GM12875 (cell line): Measurements from ENCODE around the gene FAM120AOS.

Source experiments
- H3K4me3 ChIP-seq: one replicate; pipeline ENCODE4 v1.5.1; 2011; ENCODE audit warnings: low read depth, low read length, control low read depth
- TF ChIP-seq, protein P1 (sequence below): IDR thresholded peaks from 2 replicates; pipeline ENCODE4 v1.5.1; 2011; ENCODE audit warnings: low read depth, mild to moderate bottlenecking, control low read depth, inconsistent platforms, low read length, moderate library complexity, borderline replicate concordance; ENCODE audit not compliant: insufficient read depth

FAM120AOS gene

DNA sequence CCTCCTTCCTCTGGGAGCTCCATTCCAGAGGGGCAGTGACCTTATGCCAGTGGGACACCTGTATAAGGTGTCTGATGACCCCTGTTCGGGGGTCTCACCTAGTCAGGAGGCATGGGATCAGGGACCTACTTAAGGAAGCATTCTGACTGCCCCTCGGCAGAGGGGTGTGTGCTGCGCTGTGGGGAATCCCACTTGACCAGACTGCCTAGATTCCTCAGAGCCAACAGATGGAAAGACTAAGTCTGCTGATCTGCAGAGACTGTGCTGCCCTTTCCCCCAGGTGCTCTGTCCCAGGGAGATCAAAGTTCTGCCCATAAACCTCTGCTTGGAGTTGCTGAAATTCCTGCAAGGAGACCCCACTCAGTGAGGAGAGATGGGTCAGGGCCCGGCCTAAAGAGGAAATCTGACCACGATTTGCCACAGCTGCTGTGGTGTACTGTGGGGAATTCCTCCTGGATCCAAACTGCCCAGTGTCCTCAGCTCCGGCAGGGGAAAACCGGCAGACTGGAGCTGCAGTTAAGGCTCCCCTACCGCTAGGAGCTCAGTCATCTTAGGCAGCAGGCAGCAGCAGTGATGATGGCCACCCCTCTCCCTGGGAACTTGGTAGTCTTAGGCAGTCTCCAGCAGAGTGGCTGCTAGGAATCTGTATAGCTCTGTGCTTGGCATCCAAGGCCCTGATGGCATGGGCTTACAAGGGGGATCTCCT is 36.7 kb downstream of the FAM120AOS start:
- TF ChIP-seq, protein P1, sequence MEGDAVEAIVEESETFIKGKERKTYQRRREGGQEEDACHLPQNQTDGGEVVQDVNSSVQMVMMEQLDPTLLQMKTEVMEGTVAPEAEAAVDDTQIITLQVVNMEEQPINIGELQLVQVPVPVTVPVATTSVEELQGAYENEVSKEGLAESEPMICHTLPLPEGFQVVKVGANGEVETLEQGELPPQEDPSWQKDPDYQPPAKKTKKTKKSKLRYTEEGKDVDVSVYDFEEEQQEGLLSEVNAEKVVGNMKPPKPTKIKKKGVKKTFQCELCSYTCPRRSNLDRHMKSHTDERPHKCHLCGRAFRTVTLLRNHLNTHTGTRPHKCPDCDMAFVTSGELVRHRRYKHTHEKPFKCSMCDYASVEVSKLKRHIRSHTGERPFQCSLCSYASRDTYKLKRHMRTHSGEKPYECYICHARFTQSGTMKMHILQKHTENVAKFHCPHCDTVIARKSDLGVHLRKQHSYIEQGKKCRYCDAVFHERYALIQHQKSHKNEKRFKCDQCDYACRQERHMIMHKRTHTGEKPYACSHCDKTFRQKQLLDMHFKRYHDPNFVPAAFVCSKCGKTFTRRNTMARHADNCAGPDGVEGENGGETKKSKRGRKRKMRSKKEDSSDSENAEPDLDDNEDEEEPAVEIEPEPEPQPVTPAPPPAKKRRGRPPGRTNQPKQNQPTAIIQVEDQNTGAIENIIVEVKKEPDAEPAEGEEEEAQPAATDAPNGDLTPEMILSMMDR: no peak
- no peak overlapping the region for H3K4me3 ChIP-seq

DNA sequence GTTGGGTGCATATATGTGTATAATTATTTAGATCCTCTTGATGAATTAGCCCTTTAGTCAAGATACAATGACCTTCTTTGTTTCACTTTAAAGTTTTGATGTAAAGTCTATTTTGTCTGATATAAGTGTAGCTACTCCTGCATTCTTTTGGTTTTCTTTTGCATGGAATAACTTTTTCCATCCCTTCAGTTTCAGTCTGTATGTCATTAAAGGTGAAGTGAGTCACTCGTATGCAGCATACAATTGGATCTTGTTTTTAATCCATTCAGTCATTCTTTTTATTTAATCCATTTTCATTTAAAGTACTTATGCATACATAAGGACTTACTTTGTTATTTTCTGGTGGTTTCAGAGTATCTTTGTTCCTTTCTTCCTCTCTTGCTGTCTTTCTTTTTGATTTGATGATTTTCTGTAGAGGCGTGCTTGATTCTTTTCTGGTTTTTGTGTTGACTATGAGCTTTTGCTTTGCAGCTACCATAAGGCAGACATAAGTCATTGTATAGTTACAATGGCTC is 38.1 kb downstream of the FAM120AOS start:
- TF ChIP-seq, protein P1: no peak
- H3K4me3 ChIP-seq: no peak overlapping the region

DNA sequence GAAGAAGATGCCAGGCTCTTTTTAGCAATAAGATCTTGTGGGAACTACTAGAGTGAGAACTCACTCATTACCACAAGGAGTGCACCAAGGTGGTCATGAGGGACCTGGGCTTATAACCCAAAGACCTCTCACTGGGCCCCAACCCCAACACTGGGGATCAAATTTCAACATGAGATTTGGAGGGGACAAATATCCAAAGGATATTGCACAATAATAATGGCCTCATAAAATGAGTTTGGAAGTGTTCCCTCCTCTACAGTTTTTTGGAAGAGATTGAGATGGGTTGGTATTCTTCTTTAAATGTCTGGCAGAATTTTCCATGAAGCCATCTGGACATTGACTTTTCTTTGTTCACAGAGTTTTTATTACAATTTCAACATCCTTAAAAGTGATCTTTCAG is 39.9 kb downstream of the FAM120AOS start:
- H3K4me3 ChIP-seq: no peak overlapping the region
- TF ChIP-seq, protein P1: no peak

DNA sequence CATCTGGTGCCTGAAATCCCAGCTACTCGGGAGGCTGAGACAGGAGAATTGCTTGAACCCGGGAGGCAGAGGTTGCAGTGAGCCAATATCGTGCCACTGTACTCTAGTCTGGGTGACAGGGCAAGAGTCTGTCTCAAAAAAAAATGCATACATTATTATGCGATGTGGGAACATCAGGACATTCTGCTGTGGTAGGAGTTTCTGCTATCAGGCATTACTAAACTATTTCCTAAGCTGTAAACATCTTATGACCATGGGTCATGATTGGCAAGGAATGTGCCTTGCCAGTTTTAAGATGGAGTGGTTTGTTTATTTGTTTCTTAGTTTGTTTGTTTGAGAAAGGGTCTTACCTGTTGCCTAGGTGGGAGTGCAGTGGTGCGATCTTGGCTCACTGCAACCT is 47.0 kb downstream of the FAM120AOS start:
- TF ChIP-seq, protein P1: no peak

DNA sequence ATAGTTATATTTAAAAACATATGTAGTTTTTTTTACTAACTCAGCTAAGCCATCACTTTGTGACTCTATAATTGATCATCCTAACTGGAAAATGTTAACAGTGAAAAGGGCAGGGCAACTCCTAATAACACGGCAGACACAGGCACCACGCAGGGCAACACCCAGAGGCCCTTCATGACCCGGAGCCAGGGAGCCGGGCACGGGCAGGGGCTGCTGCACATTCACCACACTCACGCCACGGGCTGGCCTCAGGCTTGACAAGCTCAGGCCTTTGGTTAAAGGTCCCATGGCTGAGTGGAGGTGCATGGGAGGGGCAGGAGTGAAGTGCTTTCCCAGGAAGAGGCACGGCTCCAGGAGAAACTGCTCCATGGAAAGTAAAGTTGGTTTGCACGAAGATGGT is 54.9 kb downstream of the FAM120AOS start:
- H3K4me3 ChIP-seq: no peak overlapping the region
- TF ChIP-seq, protein P1: no peak

More for the DNA sequence above, 47.0 kb downstream of the FAM120AOS start:
- H3K4me3 ChIP-seq: no peak overlapping the region

DNA sequence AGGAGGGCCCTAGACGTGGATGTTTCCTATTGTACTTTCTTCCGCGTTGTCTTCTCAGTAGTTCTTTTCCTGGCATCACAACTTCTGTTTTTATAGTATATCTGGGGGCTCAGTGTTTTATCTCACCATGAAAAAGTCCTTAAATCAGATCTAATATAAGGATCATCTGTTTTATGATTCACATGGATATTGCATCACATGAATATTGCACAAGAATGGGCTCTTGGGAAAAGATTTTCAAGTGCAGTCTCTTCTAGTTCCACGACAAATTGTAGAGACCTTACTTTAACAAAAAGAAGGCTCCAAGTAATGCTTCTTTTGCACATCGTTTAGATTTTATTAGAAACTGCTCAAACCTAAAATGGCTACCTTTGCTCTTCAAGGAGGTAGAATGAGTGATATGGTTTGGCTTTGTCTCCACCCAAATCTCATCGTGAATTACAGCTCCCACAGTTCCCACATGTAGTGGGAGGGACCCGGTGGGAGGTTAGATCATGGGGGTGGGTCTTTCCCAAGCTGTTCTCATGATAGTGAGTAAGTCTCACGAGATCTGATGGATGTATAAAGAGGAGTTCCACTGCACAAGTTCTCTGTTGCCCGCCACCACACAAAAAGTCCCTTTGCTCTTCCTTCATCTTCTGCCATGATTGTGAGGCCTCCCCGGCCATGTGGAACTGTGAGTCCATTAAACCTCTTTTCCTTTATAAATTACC is 55.6 kb downstream of the FAM120AOS start:
- H3K4me3 ChIP-seq: no peak overlapping the region
- TF ChIP-seq, protein P1: no peak
